A673 (cell line): ENCODE measurements around the gene FGFR2. TPM values are rescaled to one million over a fixed set of nuclear protein-coding genes. Genes with fewer than 3 reads are reported as not detected.

Source experiments
- BruUV-seq: library from RNA; stranded (reverse); fragments of 400-500 nt; replicated peaks from 2 replicates; lab custom pipeline; 2021; lab: Mats Ljungman, UMichigan
- CTCF ChIA-PET: fragments of 300-600 bp; sonication (Branson Sonifier 250); formaldehyde crosslinking; loops from one replicate; lab custom pipeline; 2022; ENCODE audit warnings: antibody characterized with exemption; lab: Charles Lee
- POLR2A ChIA-PET: fragments of 300-600 bp; sonication (Branson Sonifier 250); formaldehyde crosslinking; loops from one replicate; lab custom pipeline; 2022; ENCODE audit warnings: antibody characterized with exemption; ENCODE audit not compliant: low non-redundant PET; lab: Charles Lee
- DNase-seq: peaks from one replicate; pipeline ENCODE4 v3.0.0-alpha.2; 2015; ENCODE audit warnings: low spot score
- H3K27ac ChIP-seq: fragments of 200-600 bp; sonication (generic); 2 replicates; pipeline ENCODE4 v1.5.1; 2016; ENCODE audit warnings: mixed run types, low read depth, mild to moderate bottlenecking, mixed read lengths, antibody characterized with exemption, low read length; ENCODE audit not compliant: poor library complexity, severe bottlenecking
- H3K27me3 ChIP-seq: fragments of 200-600 bp; sonication (generic); replicated peaks from 2 replicates; pipeline ENCODE4 v1.6.1; 2017; ENCODE audit warnings: mixed run types, low read depth, mild to moderate bottlenecking, mixed read lengths, antibody characterized with exemption, low read length; ENCODE audit not compliant: insufficient read depth, poor library complexity
- H3K36me3 ChIP-seq: fragments of 200-600 bp; sonication (generic); 2 replicates; pipeline ENCODE4 v1.6.1; 2016; ENCODE audit warnings: mixed run types, mild to moderate bottlenecking, mixed read lengths, antibody characterized with exemption, low read length; ENCODE audit not compliant: insufficient read depth, poor library complexity, severe bottlenecking
- H3K4me1 ChIP-seq: fragments of 200-600 bp; sonication (generic); 2 replicates; pipeline ENCODE4 v1.6.1; 2017; ENCODE audit warnings: mixed run types, mild to moderate bottlenecking, mixed read lengths, antibody characterized with exemption, low read length; ENCODE audit not compliant: insufficient read depth, poor library complexity, severe bottlenecking
- H3K4me3 ChIP-seq: fragments of 200-600 bp; sonication (generic); 2 replicates; pipeline ENCODE4 v1.5.1; 2016; ENCODE audit warnings: low read depth, mixed run types, mild to moderate bottlenecking, mixed read lengths, low read length; ENCODE audit not compliant: poor library complexity, severe bottlenecking
- H3K9me3 ChIP-seq: fragments of 200-600 bp; sonication (generic); 2 replicates; pipeline ENCODE4 v1.6.1; 2016; ENCODE audit warnings: mixed run types, low read depth, mild to moderate bottlenecking, mixed read lengths, antibody characterized with exemption, low read length; ENCODE audit not compliant: poor library complexity, severe bottlenecking
- CTCF ChIP-seq: fragments of 300-800, 200-600 bp; sonication (generic); conservative IDR thresholded peaks from 2 replicates; pipeline ENCODE4 v1.5.1; 2017; ENCODE audit warnings: low read depth, mild to moderate bottlenecking, antibody characterized with exemption, low read length, moderate library complexity, mixed read lengths
- EZH2 ChIP-seq: fragments of 200-600 bp; sonication (generic); IDR thresholded peaks from 2 replicates; pipeline ENCODE4 v1.6.1; 2017; ENCODE audit warnings: borderline replicate concordance, low read depth, mild to moderate bottlenecking, mixed read lengths, antibody characterized with exemption, low read length; ENCODE audit not compliant: poor library complexity, severe bottlenecking
- intact Hi-C: fragments of 100-400 bp; cut with micrococcal nuclease; formaldehyde crosslinking; loops from one replicate; pipeline ENCODE4 v1.10.0; 2022; ENCODE audit not compliant: unreplicated experiment
- total RNA-seq: library from RNA; stranded (reverse); gene quantifications from 2 replicates; pipeline ENCODE4 v1.2.3, GENCODE V29; 2021

Gene FGFR2
- total RNA-seq, 1 experiment from 2014 or later = 0.60 TPM

DNA sequence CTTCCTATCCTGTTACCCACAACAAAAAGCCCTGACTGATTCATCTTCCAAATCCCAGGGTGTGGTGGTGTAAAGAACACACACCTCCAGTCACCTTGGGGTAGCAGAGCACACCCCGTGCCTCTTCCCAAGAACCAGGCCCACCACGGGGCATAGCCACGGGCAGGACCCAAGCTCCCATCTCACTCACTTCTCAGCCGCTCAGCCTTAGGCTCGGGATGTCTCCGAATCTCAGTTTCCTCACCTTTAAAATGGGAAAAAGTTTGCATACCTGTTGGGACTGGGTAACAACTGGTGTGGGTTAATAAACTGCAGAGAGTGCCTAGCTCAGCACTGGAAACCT lies 139.0 kb downstream of the FGFR2 start:
- H3K9me3 ChIP-seq = no peaks in the 10 kb centered on the region
- no peak overlapping the region for H3K27ac ChIP-seq
- no peak for TF ChIP-seq CTCF
- no peak for TF ChIP-seq EZH2
- no peaks in the 10 kb centered on the region for H3K36me3 ChIP-seq
- POLR2A ChIA-PET = no interaction called here
- H3K4me3 ChIP-seq = no peak overlapping the region
- no peak for DNase-seq
- intact Hi-C loops = no loop called here
- no peaks in the 10 kb centered on the region for H3K4me1 ChIP-seq
- CTCF ChIA-PET = no interaction called here
- H3K27me3 ChIP-seq = peaks cover 7% of the 10 kb centered on the region
- no TSS peak for BruUV-seq

- intact Hi-C loops = no loop called here
- DNase-seq = no peak
- ChIA-PET POLR2A (no interaction called here), CTCF (no interaction called here)
- no peaks in the 10 kb centered on the region for H3K27me3 ChIP-seq
- no peak overlapping the region for H3K4me3 ChIP-seq
- no peak overlapping the region for H3K27ac ChIP-seq
- TF ChIP-seq EZH2 = no peak
- no peak for TF ChIP-seq CTCF
- no peaks in the 10 kb centered on the region for H3K36me3 ChIP-seq
- no TSS peak for BruUV-seq
- H3K4me1 ChIP-seq = no peaks in the 10 kb centered on the region
- H3K9me3 ChIP-seq = no peaks in the 10 kb centered on the region
Measured at GRCh38 chr10:121457729-121458128, 140.5 kb downstream of the FGFR2 start.

DNA sequence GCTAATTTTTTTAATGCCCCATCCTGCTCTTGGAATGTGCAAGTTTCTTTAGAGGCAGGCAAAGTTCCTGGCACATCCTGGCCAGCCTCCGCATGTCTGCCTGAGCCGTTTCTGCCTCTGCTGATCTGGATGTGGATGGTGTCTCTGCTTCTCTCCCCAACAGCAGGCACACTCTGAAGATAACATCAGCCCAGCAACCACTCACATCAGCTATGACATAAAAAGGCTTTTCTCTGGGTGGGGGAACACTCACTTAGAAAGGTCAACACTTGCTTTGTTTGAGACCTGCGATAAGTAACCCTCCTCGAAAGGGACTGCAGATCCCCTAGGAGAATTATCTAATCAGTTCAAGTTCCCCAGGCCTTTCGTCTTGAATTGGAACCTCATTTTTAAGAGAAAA lies 142.9 kb downstream of the FGFR2 start:
- ChIA-PET CTCF (no interaction called here), POLR2A (no interaction called here)
- no TSS peak for BruUV-seq
- intact Hi-C loops = no loop called here
- no peak overlapping the region for H3K4me3 ChIP-seq
- no peaks in the 10 kb centered on the region for H3K36me3 ChIP-seq
- no peaks in the 10 kb centered on the region for H3K4me1 ChIP-seq
- no peaks in the 10 kb centered on the region for H3K27me3 ChIP-seq
- DNase-seq = no peak
- no peak overlapping the region for H3K27ac ChIP-seq
- TF ChIP-seq CTCF (no peak), EZH2 (no peak)
- no peaks in the 10 kb centered on the region for H3K9me3 ChIP-seq
